OCI-LY1 (cell line): Measurements from ENCODE around the gene DNMT1.

ENCODE experiments used
- H2AFZ ChIP-seq: fragments of 200-600 bp; sonication (generic), shearing (Covaris generic); 2 replicates; pipeline ENCODE4 v1.6.0; 2014; ENCODE audit warnings: antibody characterized with exemption, mild to moderate bottlenecking, low read length
- H3F3A ChIP-seq: fragments of 200-600 bp; sonication (generic), shearing (Covaris generic); 2 replicates; pipeline ENCODE4 v1.6.0; 2014; ENCODE audit warnings: mild to moderate bottlenecking, antibody characterized with exemption, low read length, moderate library complexity; ENCODE audit not compliant: insufficient read depth
- H3K27ac ChIP-seq: fragments of 200-600 bp; sonication (generic); 2 replicates; pipeline ENCODE4 v1.5.1; 2014; ENCODE audit warnings: low read length, mixed run types, mild to moderate bottlenecking, low read depth; ENCODE audit not compliant: poor library complexity, severe bottlenecking
- H3K27me3 ChIP-seq: fragments of 200-600 bp; sonication (generic); 2 replicates; pipeline ENCODE4 v1.6.0; 2014; ENCODE audit warnings: antibody characterized with exemption, mild to moderate bottlenecking, low read length, moderate library complexity; ENCODE audit not compliant: insufficient read depth
- H3K36me3 ChIP-seq: fragments of 200-600 bp; sonication (generic); 2 replicates; pipeline ENCODE4 v1.6.1; 2014; ENCODE audit warnings: mild to moderate bottlenecking, antibody characterized with exemption, low read length, moderate library complexity, mixed read lengths; ENCODE audit not compliant: insufficient read depth
- H3K4me1 ChIP-seq: fragments of 200-600 bp; sonication (generic); 2 replicates; pipeline ENCODE4 v1.5.1; 2014; ENCODE audit warnings: mild to moderate bottlenecking, low read length, moderate library complexity; ENCODE audit not compliant: insufficient read depth, severe bottlenecking
- H3K4me2 ChIP-seq: fragments of 200-600 bp; sonication (generic), shearing (Covaris generic); 2 replicates; pipeline ENCODE4 v1.6.1; 2014; ENCODE audit warnings: low read length
- H3K4me3 ChIP-seq: fragments of 200-600 bp; sonication (generic); 2 replicates; pipeline ENCODE4 v1.5.1; 2014; ENCODE audit warnings: low read length, low read depth, mild to moderate bottlenecking, mixed read lengths; ENCODE audit not compliant: poor library complexity, severe bottlenecking
- H3K79me2 ChIP-seq: fragments of 200-600 bp; shearing (Covaris generic); 2 replicates; pipeline ENCODE4 v1.6.1; 2016; ENCODE audit warnings: mixed run types, low read length, mixed read lengths; ENCODE audit not compliant: insufficient read depth
- H3K9ac ChIP-seq: fragments of 200-600 bp; sonication (generic), shearing (Covaris generic); 2 replicates; pipeline ENCODE4 v1.6.1; 2014; ENCODE audit warnings: mild to moderate bottlenecking, low read length, mixed read lengths
- H3K9me2 ChIP-seq: fragments of 200-600 bp; sonication (generic), shearing (Covaris generic); 2 replicates; pipeline ENCODE4 v1.6.1; 2014; ENCODE audit warnings: low read depth, mild to moderate bottlenecking, low read length, mixed read lengths
- H3K9me3 ChIP-seq: fragments of 200-600 bp; shearing (Covaris generic); 2 replicates; pipeline ENCODE4 v1.6.1; 2014; ENCODE audit warnings: low read length, mixed read lengths
- H4K20me1 ChIP-seq: fragments of 200-600 bp; sonication (generic), shearing (Covaris generic); 2 replicates; pipeline ENCODE4 v1.6.0; 2016; ENCODE audit warnings: mild to moderate bottlenecking, low read length; ENCODE audit not compliant: insufficient read depth
- EZH2 ChIP-seq: fragments of 200-600 bp; sonication (generic), shearing (Covaris generic); IDR thresholded peaks from 2 replicates; pipeline ENCODE4 v1.8.0; 2017; ENCODE audit warnings: borderline replicate concordance, mixed run types, mild to moderate bottlenecking, antibody characterized with exemption, low read length, moderate library complexity, mixed read lengths
- TF ChIP-seq, protein P1 (sequence below): fragments of 200-600 bp; sonication (generic), shearing (Covaris generic); IDR thresholded peaks from 2 replicates; pipeline ENCODE4 v1.5.1; 2017; ENCODE audit warnings: mild to moderate bottlenecking, antibody characterized with exemption, low read length, moderate library complexity, mixed read lengths

DNMT1 gene

DNA sequence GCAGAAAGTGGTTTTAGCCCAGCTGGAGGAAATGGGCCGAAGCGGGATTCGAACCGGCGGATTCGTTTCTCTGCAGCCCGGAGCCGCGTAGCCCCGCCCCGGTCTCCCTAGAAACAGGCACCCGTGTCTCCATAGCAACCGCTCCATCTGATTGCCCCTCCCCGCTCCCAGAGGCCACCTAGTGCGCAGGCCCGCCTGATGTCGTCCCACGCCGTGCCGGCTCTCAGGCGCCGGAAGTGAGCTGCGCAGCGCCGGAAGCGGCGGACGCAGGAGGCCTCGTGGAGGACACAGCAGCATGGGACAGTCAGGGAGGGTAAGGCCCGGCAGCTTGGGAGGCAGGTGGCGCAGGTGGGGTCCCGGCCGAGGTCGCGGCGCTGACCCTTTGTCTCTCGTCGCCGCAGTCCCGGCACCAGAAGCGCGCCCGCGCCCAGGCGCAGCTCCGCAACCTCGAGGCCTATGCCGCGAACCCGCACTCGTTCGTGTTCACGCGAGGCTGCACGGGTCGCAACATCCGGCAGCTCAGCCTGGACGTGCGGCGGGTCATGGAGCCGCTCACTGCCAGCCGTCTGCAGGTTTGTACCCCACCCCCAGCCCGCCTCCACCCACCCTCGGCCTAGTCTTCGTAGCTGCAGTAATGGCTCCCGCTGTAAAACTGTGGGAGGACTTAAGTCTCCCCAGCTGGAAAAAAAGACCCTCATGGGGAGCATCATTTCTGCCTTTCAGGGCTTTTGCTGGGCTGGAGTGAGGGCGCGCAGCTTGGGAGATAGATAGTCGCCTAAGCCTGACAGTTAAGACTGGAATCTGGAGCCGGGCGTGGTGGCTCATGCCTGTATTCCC lies 88.4 kb downstream of the DNMT1 start, which contains the start of gene PPAN:
Gene PPAN, plus strand, starts transcription at position 263 of the 837 bp plus-strand sequence. Its CDS starts 33 bp downstream, at position 296.
- H3K4me1 ChIP-seq = peaks cover 86% of the 10 kb centered on the region
- H3K4me3 ChIP-seq = peak within 1 kb of the TSS; percentile 99
- no peaks in the 10 kb centered on the region for H3K27me3 ChIP-seq
- H3K4me2 ChIP-seq = peak within 1 kb of the TSS; percentile 94
- H3K36me3 ChIP-seq = peaks cover 47% of the 10 kb centered on the region
- no peaks in the 10 kb centered on the region for H4K20me1 ChIP-seq
- no peaks in the 10 kb centered on the region for H3K9me3 ChIP-seq
- TF ChIP-seq, protein P1, sequence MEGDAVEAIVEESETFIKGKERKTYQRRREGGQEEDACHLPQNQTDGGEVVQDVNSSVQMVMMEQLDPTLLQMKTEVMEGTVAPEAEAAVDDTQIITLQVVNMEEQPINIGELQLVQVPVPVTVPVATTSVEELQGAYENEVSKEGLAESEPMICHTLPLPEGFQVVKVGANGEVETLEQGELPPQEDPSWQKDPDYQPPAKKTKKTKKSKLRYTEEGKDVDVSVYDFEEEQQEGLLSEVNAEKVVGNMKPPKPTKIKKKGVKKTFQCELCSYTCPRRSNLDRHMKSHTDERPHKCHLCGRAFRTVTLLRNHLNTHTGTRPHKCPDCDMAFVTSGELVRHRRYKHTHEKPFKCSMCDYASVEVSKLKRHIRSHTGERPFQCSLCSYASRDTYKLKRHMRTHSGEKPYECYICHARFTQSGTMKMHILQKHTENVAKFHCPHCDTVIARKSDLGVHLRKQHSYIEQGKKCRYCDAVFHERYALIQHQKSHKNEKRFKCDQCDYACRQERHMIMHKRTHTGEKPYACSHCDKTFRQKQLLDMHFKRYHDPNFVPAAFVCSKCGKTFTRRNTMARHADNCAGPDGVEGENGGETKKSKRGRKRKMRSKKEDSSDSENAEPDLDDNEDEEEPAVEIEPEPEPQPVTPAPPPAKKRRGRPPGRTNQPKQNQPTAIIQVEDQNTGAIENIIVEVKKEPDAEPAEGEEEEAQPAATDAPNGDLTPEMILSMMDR = no peak
- no peak for TF ChIP-seq EZH2
- H3K9me2 ChIP-seq = no peaks in the 10 kb centered on the region
- H3F3A ChIP-seq = peaks cover 18% of the 10 kb centered on the region
- no peak within 1 kb of the TSS for H2AFZ ChIP-seq
- peak within 1 kb of the TSS; percentile 100 for H3K9ac ChIP-seq
- H3K79me2 ChIP-seq = peaks cover 13% of the 10 kb centered on the region
- peak within 1 kb of the TSS; percentile 98 for H3K27ac ChIP-seq

DNA sequence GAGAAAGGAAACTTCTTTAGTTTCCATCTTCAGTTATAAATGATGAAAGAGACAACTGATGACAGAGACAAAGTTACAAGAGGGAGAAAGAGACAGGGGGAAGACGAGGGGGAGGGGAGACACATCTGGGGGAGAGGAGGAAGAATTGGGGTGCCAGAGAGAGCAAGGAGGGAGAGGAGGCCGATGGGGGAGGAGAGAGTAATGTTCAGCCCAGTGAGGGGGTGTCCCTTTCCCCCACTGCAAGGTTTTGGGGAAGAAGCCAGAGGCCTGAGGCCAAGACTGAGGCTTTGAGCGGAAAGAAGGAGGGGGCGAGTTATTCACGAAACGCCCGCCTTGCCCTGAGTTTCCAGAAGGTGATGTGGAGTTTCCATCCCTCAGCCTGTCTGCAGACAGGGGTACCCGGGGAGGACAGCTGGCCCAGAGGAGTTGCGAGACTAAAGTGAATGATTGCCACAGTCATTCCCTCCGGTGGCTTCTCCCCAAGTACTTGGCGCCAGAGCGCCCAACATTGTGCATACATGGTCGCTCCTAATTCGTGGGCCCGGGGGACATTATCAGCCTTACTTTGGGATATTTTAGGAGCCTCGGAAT lies 89.1 kb downstream of the DNMT1 start:
- H3K4me2 ChIP-seq = peak overlapping the region; percentile 61
- no peak for TF ChIP-seq EZH2
- TF ChIP-seq, protein P1 = no peak
- H3K4me3 ChIP-seq = peak overlapping the region; percentile 99
- peaks cover 82% of the 10 kb centered on the region for H3K4me1 ChIP-seq
- H3F3A ChIP-seq = peaks cover 16% of the 10 kb centered on the region
- H3K27me3 ChIP-seq = no peaks in the 10 kb centered on the region
- H3K27ac ChIP-seq = peak overlapping the region; percentile 98
- peaks cover 40% of the 10 kb centered on the region for H3K36me3 ChIP-seq
- H3K9ac ChIP-seq = peak overlapping the region; percentile 71
- no peaks in the 10 kb centered on the region for H4K20me1 ChIP-seq
- H3K9me2 ChIP-seq = no peaks in the 10 kb centered on the region
- no peaks in the 10 kb centered on the region for H3K9me3 ChIP-seq
- peaks cover 13% of the 10 kb centered on the region for H3K79me2 ChIP-seq
- H2AFZ ChIP-seq = no peak overlapping the region

DNA sequence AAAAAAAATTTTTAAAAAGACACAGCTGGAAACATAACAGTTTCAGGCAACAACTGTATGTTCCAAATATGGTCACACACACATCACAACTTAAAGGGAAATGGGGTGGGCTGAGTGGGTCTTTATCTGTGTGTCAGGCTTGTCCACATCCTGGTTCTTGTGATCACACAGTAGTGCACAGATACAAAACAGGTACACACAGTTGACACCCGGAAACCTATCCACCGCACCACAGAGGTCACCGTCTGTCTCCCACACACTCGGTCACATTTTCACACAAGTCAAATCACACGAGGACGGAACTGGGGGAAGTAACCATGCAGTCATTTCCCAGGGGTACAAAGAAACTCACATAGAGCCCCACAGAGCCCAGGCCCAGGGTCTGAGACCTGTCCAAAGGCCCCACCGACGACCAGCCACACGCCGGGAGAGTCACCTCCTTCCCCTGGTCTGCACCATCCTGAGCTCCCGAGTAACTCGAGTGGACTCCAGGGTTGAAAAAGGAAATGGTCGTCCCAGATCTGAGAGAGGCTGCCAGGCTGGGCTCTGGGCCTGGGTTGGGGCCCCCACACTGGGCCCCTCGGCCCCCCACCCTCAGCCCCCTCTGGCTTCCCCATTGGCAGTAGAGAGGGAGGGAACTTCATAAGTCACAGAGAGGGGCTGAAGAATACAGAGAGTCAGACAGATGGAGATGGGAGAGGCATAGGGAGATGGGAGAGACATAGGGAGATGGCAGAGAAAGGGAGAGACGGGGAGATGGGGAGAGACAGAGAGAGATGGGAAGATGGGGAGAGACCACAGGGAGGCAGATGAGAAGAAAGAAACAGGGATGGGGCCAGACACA lies 89.9 kb downstream of the DNMT1 start:
- H2AFZ ChIP-seq = no peak overlapping the region
- peaks cover 16% of the 10 kb centered on the region for H3F3A ChIP-seq
- peak overlapping the region; percentile 61 for H3K4me2 ChIP-seq
- H4K20me1 ChIP-seq = no peaks in the 10 kb centered on the region
- peaks cover 76% of the 10 kb centered on the region for H3K4me1 ChIP-seq
- no peaks in the 10 kb centered on the region for H3K9me3 ChIP-seq
- peak overlapping the region; percentile 99 for H3K4me3 ChIP-seq
- no peaks in the 10 kb centered on the region for H3K27me3 ChIP-seq
- no peaks in the 10 kb centered on the region for H3K9me2 ChIP-seq
- TF ChIP-seq, protein P1 = no peak
- no peak for TF ChIP-seq EZH2
- peak overlapping the region; percentile 71 for H3K9ac ChIP-seq
- peaks cover 13% of the 10 kb centered on the region for H3K79me2 ChIP-seq
- peaks cover 32% of the 10 kb centered on the region for H3K36me3 ChIP-seq
- peak overlapping the region; percentile 98 for H3K27ac ChIP-seq
